MCF 10A (cell line): ENCODE measurements around the gene KCNH3. TPM values are rescaled to one million over a fixed set of nuclear protein-coding genes. Genes with fewer than 3 reads are reported as not detected.

Source experiments
- BruUV-seq: library from RNA; stranded (reverse); fragments of 400-500 nt; replicated peaks from 2 replicates; lab custom pipeline; 2021; lab: Mats Ljungman, UMichigan
- CTCF ChIA-PET: fragments of 300-600 bp; sonication (Branson Sonifier 250); formaldehyde crosslinking; extraction: SDS; loops from one replicate; lab custom pipeline; 2021; ENCODE audit warnings: antibody characterized with exemption, inconsistent platforms; lab: Yijun Ruan, JAX
- POLR2A ChIA-PET: fragments of 300-600, 350-650 bp; sonication (Branson Sonifier 250); formaldehyde crosslinking; extraction: SDS; loops from one replicate; lab custom pipeline; 2020; ENCODE audit warnings: antibody characterized with exemption, inconsistent platforms; lab: Yijun Ruan, JAX
- DNase-seq: peaks from one replicate; pipeline ENCODE4 v3.0.0-alpha.2; 2018; ENCODE audit not compliant: unreplicated experiment
- H3K27ac Mint-ChIP-seq: one replicate; pipeline ENCODE4 v1.8.0; 2022; ENCODE audit warnings: mild to moderate bottlenecking, low read depth, mixed read lengths; ENCODE audit not compliant: unreplicated experiment
- H3K27me3 Mint-ChIP-seq: one replicate; pipeline ENCODE4 v1.8.0; 2022; ENCODE audit warnings: mixed read lengths; ENCODE audit not compliant: insufficient read depth, unreplicated experiment
- H3K36me3 Mint-ChIP-seq: one replicate; pipeline ENCODE4 v1.8.0; 2022; ENCODE audit warnings: mild to moderate bottlenecking, moderate library complexity, mixed read lengths; ENCODE audit not compliant: insufficient read depth, unreplicated experiment
- H3K4me1 Mint-ChIP-seq: one replicate; pipeline ENCODE4 v1.8.0; 2022; ENCODE audit warnings: mixed read lengths; ENCODE audit not compliant: insufficient read depth, unreplicated experiment
- H3K4me3 Mint-ChIP-seq: one replicate; pipeline ENCODE4 v1.8.0; 2022; ENCODE audit warnings: mild to moderate bottlenecking, moderate library complexity, mixed read lengths; ENCODE audit not compliant: unreplicated experiment
- H3K9me3 Mint-ChIP-seq: one replicate; pipeline ENCODE4 v1.8.0; 2022; ENCODE audit warnings: mixed read lengths; ENCODE audit not compliant: unreplicated experiment
- CTCF ChIP-seq: fragments of 200-600 bp; IDR thresholded peaks from one replicate; pipeline ENCODE4 v1.8.0; 2022; ENCODE audit warnings: antibody characterized with exemption, mild to moderate bottlenecking; ENCODE audit not compliant: unreplicated experiment
- intact Hi-C: fragments of 100-400 bp; cut with micrococcal nuclease; formaldehyde crosslinking; loops from 2 replicates; pipeline ENCODE4 v1.14.1; 2022
- total RNA-seq: library from RNA; stranded (reverse); gene quantifications from 2 replicates; pipeline ENCODE4 v1.2.3, GENCODE V29; 2022

KCNH3 gene
- total RNA-seq, 1 experiment from 2014 or later: not detected

- POLR2A ChIA-PET: interaction anchor here (1.0 to 1.1 kb wide), 2 partner anchors 10 to 127 kb away, joined by 4 to 5 read pairs; partner anchors contain the start of gene SPATS2
- no peak for DNase-seq
- CTCF ChIA-PET: interaction anchor here (0.7 to 2.5 kb wide), 2 partner anchors 135 to 205 kb away, joined by 5 to 12 read pairs; no protein-coding TSS in a partner anchor
- intact Hi-C loops: no loop called here
- H3K4me3 Mint-ChIP-seq: no peak overlapping the region
- no peak for TF ChIP-seq CTCF
- no peak overlapping the region for H3K27ac Mint-ChIP-seq
- H3K4me1 Mint-ChIP-seq: peaks cover 19% of the 10 kb centered on the region
- no TSS peak for BruUV-seq
- H3K9me3 Mint-ChIP-seq: no peaks in the 10 kb centered on the region
- no peaks in the 10 kb centered on the region for H3K27me3 Mint-ChIP-seq
- peaks cover 26% of the 10 kb centered on the region for H3K36me3 Mint-ChIP-seq
Observed at GRCh38 chr12:49493900-49494299, 44.9 kb upstream of the KCNH3 start.

DNA sequence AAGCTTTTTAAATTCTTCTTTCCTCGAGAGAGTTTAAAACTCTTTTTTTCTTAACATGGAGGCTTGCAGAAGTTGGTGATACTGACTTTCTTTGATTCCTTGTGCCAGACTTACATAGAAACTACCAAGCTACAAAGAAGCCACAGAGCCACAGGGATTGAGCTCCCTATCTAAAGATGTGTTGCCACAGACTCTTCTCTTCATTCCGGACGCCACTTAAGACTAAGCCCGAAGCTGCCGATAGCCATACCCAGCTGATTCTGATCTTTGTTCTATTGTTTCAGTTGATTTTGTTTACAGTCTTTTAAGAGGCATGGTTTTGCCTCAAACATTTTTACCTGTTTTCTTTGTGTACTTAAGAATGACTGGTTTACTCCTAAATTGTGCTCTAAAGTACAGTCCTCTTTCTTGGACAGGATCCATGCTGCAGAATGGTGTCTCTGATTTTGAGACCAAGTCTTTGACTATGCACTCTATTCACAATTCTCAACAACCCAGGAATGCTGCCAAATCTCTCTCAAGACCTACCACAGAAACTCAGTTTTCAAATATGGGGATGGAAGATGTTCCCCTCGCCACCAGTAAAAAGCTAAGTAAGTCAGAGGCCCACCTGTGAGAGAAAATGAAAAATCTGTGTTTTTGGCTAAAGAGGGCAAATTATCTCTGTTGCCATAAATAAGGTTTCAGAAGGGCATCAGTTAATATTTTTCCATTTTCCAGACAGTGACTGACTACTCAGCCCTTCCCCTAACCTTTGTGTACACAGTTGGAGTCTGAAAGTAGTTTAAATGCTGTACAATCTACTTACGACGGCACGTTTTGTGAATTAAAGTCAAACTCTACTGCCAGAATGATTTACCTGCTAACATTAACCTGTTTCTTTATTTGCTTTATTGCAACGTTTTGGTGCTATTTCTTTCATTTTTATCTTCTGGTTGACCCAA is 42.1 kb upstream of the KCNH3 start:
- H3K9me3 Mint-ChIP-seq: no peaks in the 10 kb centered on the region
- ChIA-PET POLR2A (interaction anchor here (1.1 kb wide), 1 partner anchor 13 kb away, joined by 3 read pairs; no protein-coding TSS in a partner anchor), CTCF (interaction anchor here (0.6 to 1.7 kb wide), 5 partner anchors 12 to 208 kb away, joined by 3 to 8 read pairs (median 3); partner anchors contain the start of gene DNAJC22)
- no peak overlapping the region for H3K4me3 Mint-ChIP-seq
- TF ChIP-seq CTCF: no peak
- H3K27ac Mint-ChIP-seq: no peak overlapping the region
- H3K4me1 Mint-ChIP-seq: peaks cover 4% of the 10 kb centered on the region
- no TSS peak for BruUV-seq
- DNase-seq: no peak
- peaks cover 26% of the 10 kb centered on the region for H3K36me3 Mint-ChIP-seq
- intact Hi-C loops: no loop called here
- H3K27me3 Mint-ChIP-seq: no peaks in the 10 kb centered on the region

- CTCF ChIA-PET: interaction anchor here (0.6 to 3.8 kb wide), 5 partner anchors 12 to 143 kb away, joined by 3 to 23 read pairs (median 6); no protein-coding TSS in a partner anchor
- peaks cover 10% of the 10 kb centered on the region for H3K36me3 Mint-ChIP-seq
- H3K4me3 Mint-ChIP-seq: no peak overlapping the region
Observed at GRCh38 chr12:49501895-49502294, 36.9 kb upstream of the KCNH3 start.

More at GRCh38 chr12:49501895-49502294, 36.9 kb upstream of the KCNH3 start:
- no peak for DNase-seq
- TF ChIP-seq CTCF: no peak
- Mint-ChIP-seq H3K27ac (no peak overlapping the region), H3K9me3 (no peaks in the 10 kb centered on the region), H3K4me1 (peaks cover 9% of the 10 kb centered on the region), H3K27me3 (no peaks in the 10 kb centered on the region)
- POLR2A ChIA-PET: no interaction called here
- no TSS peak for BruUV-seq
- intact Hi-C loops: no loop called here
